SH-SY5Y (cell line): ENCODE results near the gene CARD11.

Source experiments
- GATA2 ChIP-seq: IDR thresholded peaks from 2 replicates; pipeline ENCODE4 v1.6.1; 2011; ENCODE audit warnings: mild to moderate bottlenecking, low read depth, low read length
- GATA3 ChIP-seq: IDR thresholded peaks from 2 replicates; pipeline ENCODE4 v1.6.1; 2011; ENCODE audit warnings: low read depth, mild to moderate bottlenecking, low read length, moderate library complexity

DNA sequence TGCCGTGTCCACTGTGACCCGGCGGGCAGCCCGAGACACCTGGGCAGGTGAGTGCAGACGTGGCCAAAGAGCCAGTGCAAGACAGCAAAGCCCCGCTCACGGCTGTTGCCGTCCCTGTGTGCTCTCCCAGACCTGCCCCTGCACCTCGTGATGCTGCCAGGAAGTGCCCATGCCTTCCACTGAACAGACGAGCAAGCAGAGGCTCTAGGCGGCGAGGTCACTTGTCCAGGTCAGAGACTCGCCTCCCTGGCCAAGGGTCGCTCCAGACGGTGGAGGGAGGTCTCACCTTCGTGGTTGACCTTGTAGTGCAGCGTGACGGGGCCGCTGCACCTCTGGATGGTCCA, 121.3 kb downstream of the CARD11 start:
- TF ChIP-seq GATA2 (no peak), GATA3 (no peak)
